ENCODE measurements around the gene NLRC5.
"Not testable (repeated sequence)": the region's sequence is repeated elsewhere in the genome, so short reads cannot be mapped to it uniquely, and the experiment has no call there.

Gene NLRC5

GRCh38 chr16:56983211-56983751, 6.1 kb upstream of the NLRC5 start:
- H3K4me3 Mint-ChIP-seq, result no peak overlapping the region
- peaks cover 46% of the 10 kb centered on the region for H3K36me3 Mint-ChIP-seq (ENCODE audit: low read depth)
- H3K27me3 Mint-ChIP-seq (ENCODE audit: low read depth), result no peaks in the 10 kb centered on the region
- H3K9me3 Mint-ChIP-seq, result no peaks in the 10 kb centered on the region
- peaks cover 47% of the 10 kb centered on the region for H3K4me1 Mint-ChIP-seq (ENCODE audit: low read depth)
- no peak overlapping the region for H3K27ac Mint-ChIP-seq
- no peak for DNase-seq (ENCODE audit: low spot score)

GRCh38 chr16:56984639-56985038, 4.7 kb upstream of the NLRC5 start:
- Mint-ChIP-seq H3K4me1 (ENCODE audit: low read depth) (peaks cover 49% of the 10 kb centered on the region), H3K27ac (peak overlapping the region; percentile 87), H3K27me3 (ENCODE audit: low read depth) (no peaks in the 10 kb centered on the region), H3K36me3 (ENCODE audit: low read depth) (peaks cover 55% of the 10 kb centered on the region), H3K4me3 (peak overlapping the region; percentile 33), H3K9me3 (no peaks in the 10 kb centered on the region)
- DNase-seq (ENCODE audit: low spot score), result no peak

- Mint-ChIP-seq H3K27me3 (ENCODE audit: low read depth) (no peaks in the 10 kb centered on the region), H3K9me3 (no peaks in the 10 kb centered on the region), H3K4me3 (peak overlapping the region; percentile 87), H3K27ac (peak overlapping the region; percentile 87), H3K4me1 (ENCODE audit: low read depth) (peaks cover 47% of the 10 kb centered on the region), H3K36me3 (ENCODE audit: low read depth) (peaks cover 60% of the 10 kb centered on the region)
- DNase-seq (ENCODE audit: low spot score), result no peak
Measured at GRCh38 chr16:56985288-56985961, 3.9 kb upstream of the NLRC5 start.

GRCh38 chr16:56985962-56986360, 3.4 kb upstream of the NLRC5 start:
- no peaks in the 10 kb centered on the region for H3K27me3 Mint-ChIP-seq (ENCODE audit: low read depth)
- no peak for DNase-seq (ENCODE audit: low spot score)
- peak overlapping the region; percentile 79 for H3K27ac Mint-ChIP-seq
- H3K4me1 Mint-ChIP-seq (ENCODE audit: low read depth), result peaks cover 49% of the 10 kb centered on the region
- peak overlapping the region; percentile 87 for H3K4me3 Mint-ChIP-seq
- H3K9me3 Mint-ChIP-seq, result no peaks in the 10 kb centered on the region
- peaks cover 66% of the 10 kb centered on the region for H3K36me3 Mint-ChIP-seq (ENCODE audit: low read depth)

GRCh38 chr16:56986361-56986760, 3.0 kb upstream of the NLRC5 start:
- DNase-seq (ENCODE audit: low spot score), result no peak
- no peaks in the 10 kb centered on the region for H3K27me3 Mint-ChIP-seq (ENCODE audit: low read depth)
- H3K4me3 Mint-ChIP-seq, result peak overlapping the region; percentile 87
- no peaks in the 10 kb centered on the region for H3K9me3 Mint-ChIP-seq
- H3K27ac Mint-ChIP-seq, result peak overlapping the region; percentile 79
- H3K36me3 Mint-ChIP-seq (ENCODE audit: low read depth), result peaks cover 64% of the 10 kb centered on the region
- peaks cover 46% of the 10 kb centered on the region for H3K4me1 Mint-ChIP-seq (ENCODE audit: low read depth)

GRCh38 chr16:56986908-56987307, 2.4 kb upstream of the NLRC5 start:
- DNase-seq (ENCODE audit: low spot score); H3K27me3 Mint-ChIP-seq (ENCODE audit: low read depth); H3K9me3 Mint-ChIP-seq: not testable (repeated sequence)
- Mint-ChIP-seq H3K4me1 (ENCODE audit: low read depth) (peaks cover 45% of the 10 kb centered on the region), H3K36me3 (ENCODE audit: low read depth) (peaks cover 64% of the 10 kb centered on the region), H3K4me3 (peak overlapping the region; percentile 87), H3K27ac (peak overlapping the region; percentile 79)

GRCh38 chr16:56987692-56988091, 1.7 kb upstream of the NLRC5 start:
- DNase-seq (ENCODE audit: low spot score), result no peak
- H3K36me3 Mint-ChIP-seq (ENCODE audit: low read depth), result peaks cover 60% of the 10 kb centered on the region
- peak overlapping the region; percentile 97 for H3K27ac Mint-ChIP-seq

GRCh38 chr16:56988161-56988947, 1.0 kb upstream of the NLRC5 start:
- no peak for DNase-seq (ENCODE audit: low spot score)
- Mint-ChIP-seq H3K27ac (peak overlapping the region; percentile 97), H3K9me3 (no peaks in the 10 kb centered on the region), H3K4me3 (peak overlapping the region; percentile 87), H3K4me1 (ENCODE audit: low read depth) (peaks cover 47% of the 10 kb centered on the region), H3K36me3 (ENCODE audit: low read depth) (peaks cover 60% of the 10 kb centered on the region), H3K27me3 (ENCODE audit: low read depth) (no peaks in the 10 kb centered on the region)

More at GRCh38 chr16:56987692-56988091, 1.7 kb upstream of the NLRC5 start:
- H3K9me3 Mint-ChIP-seq, result no peaks in the 10 kb centered on the region
- peaks cover 44% of the 10 kb centered on the region for H3K4me1 Mint-ChIP-seq (ENCODE audit: low read depth)
- H3K27me3 Mint-ChIP-seq (ENCODE audit: low read depth), result no peaks in the 10 kb centered on the region
- H3K4me3 Mint-ChIP-seq, result peak overlapping the region; percentile 87

GRCh38 chr16:56989988-56990387, 631 bp downstream of the NLRC5 start:
- peak overlapping the region; percentile 87 for H3K4me3 Mint-ChIP-seq
- no peaks in the 10 kb centered on the region for H3K9me3 Mint-ChIP-seq
- H3K36me3 Mint-ChIP-seq (ENCODE audit: low read depth), result peaks cover 71% of the 10 kb centered on the region
- peaks cover 56% of the 10 kb centered on the region for H3K4me1 Mint-ChIP-seq (ENCODE audit: low read depth)
- H3K27me3 Mint-ChIP-seq (ENCODE audit: low read depth), result no peaks in the 10 kb centered on the region
- H3K27ac Mint-ChIP-seq, result peak overlapping the region; percentile 97
- no peak for DNase-seq (ENCODE audit: low spot score)

GRCh38 chr16:56990407-56991286, 1.3 kb downstream of the NLRC5 start:
- H3K4me1 Mint-ChIP-seq (ENCODE audit: low read depth), result peaks cover 55% of the 10 kb centered on the region
- H3K4me3 Mint-ChIP-seq, result peak overlapping the region; percentile 87
- DNase-seq (ENCODE audit: low spot score), result no peak
- H3K27ac Mint-ChIP-seq, result peak overlapping the region; percentile 97
- no peaks in the 10 kb centered on the region for H3K9me3 Mint-ChIP-seq
- no peaks in the 10 kb centered on the region for H3K27me3 Mint-ChIP-seq (ENCODE audit: low read depth)
- peaks cover 70% of the 10 kb centered on the region for H3K36me3 Mint-ChIP-seq (ENCODE audit: low read depth)

- H3K4me1 Mint-ChIP-seq (ENCODE audit: low read depth), result peaks cover 59% of the 10 kb centered on the region
- H3K4me3 Mint-ChIP-seq, result peak overlapping the region; percentile 87
- H3K27me3 Mint-ChIP-seq (ENCODE audit: low read depth); H3K9me3 Mint-ChIP-seq; DNase-seq (ENCODE audit: low spot score); H3K27ac Mint-ChIP-seq: not testable (repeated sequence)
- H3K36me3 Mint-ChIP-seq (ENCODE audit: low read depth), result peaks cover 76% of the 10 kb centered on the region
Measured at GRCh38 chr16:56992431-56992830, 3.1 kb downstream of the NLRC5 start.

GRCh38 chr16:56993204-56993603, 3.8 kb downstream of the NLRC5 start:
- H3K9me3 Mint-ChIP-seq, result no peaks in the 10 kb centered on the region
- H3K4me3 Mint-ChIP-seq, result peak overlapping the region; percentile 73
- no peak for DNase-seq (ENCODE audit: low spot score)
- peaks cover 58% of the 10 kb centered on the region for H3K4me1 Mint-ChIP-seq (ENCODE audit: low read depth)
- H3K36me3 Mint-ChIP-seq (ENCODE audit: low read depth), result peaks cover 72% of the 10 kb centered on the region
- no peaks in the 10 kb centered on the region for H3K27me3 Mint-ChIP-seq (ENCODE audit: low read depth)
- peak overlapping the region; percentile 46 for H3K27ac Mint-ChIP-seq

GRCh38 chr16:56994311-56994710, 5.0 kb downstream of the NLRC5 start:
- H3K4me3 Mint-ChIP-seq, result peak overlapping the region; percentile 73
- H3K4me1 Mint-ChIP-seq (ENCODE audit: low read depth), result peaks cover 66% of the 10 kb centered on the region
- H3K9me3 Mint-ChIP-seq, result no peaks in the 10 kb centered on the region
- H3K27ac Mint-ChIP-seq, result peak overlapping the region; percentile 80
- H3K27me3 Mint-ChIP-seq (ENCODE audit: low read depth), result no peaks in the 10 kb centered on the region
- DNase-seq (ENCODE audit: low spot score), result no peak
- peaks cover 75% of the 10 kb centered on the region for H3K36me3 Mint-ChIP-seq (ENCODE audit: low read depth)

Data from T-helper 2 cell treated with Interferon-gamma antibody and Interleukin-4, amounts not matched to agents 5 μg/mL and 100 μg/mL, for 36 hours (primary cell).